ENCODE measurements around the gene RAG1.

The RAG1 gene

GRCh38 chr11:36590513-36590912, 22.7 kb downstream of the RAG1 start:
- DNase-seq (ENCODE audit: low spot score), result no peak

- no peak for DNase-seq (ENCODE audit: low spot score)
These were observed 23.6 kb downstream of the RAG1 start for GRCh38 chr11:36591433-36591832.

- peak; percentile 50 for DNase-seq (ENCODE audit: low spot score)
These were observed 26.6 kb downstream of the RAG1 start, which contains the start of gene IFTAP for GRCh38 chr11:36594316-36594989. TSS of gene IFTAP (plus strand) at chr11:36594502. CDS start at chr11:36610104, 15,602 bp downstream.

- peak; percentile 6 for DNase-seq (ENCODE audit: low spot score)
These were observed 29.1 kb downstream of the RAG1 start for GRCh38 chr11:36596880-36597279.

GRCh38 chr11:36598051-36598450, 30.2 kb downstream of the RAG1 start, which contains the start of gene RAG2:
TSS of gene RAG2 (minus strand) at chr11:36598236. CDS start at chr11:36594168, 4,068 bp downstream.
- no peak for DNase-seq (ENCODE audit: low spot score)

- no peak for DNase-seq (ENCODE audit: low spot score)
These were observed 32.4 kb downstream of the RAG1 start for GRCh38 chr11:36600180-36600579.

GRCh38 chr11:36601155-36601554, 33.3 kb downstream of the RAG1 start:
- no peak for DNase-seq (ENCODE audit: low spot score)

- DNase-seq (ENCODE audit: low spot score), result no peak
These were observed 34.3 kb downstream of the RAG1 start for GRCh38 chr11:36602135-36602534.

GRCh38 chr11:36605221-36606216, 37.7 kb downstream of the RAG1 start:
- DNase-seq (ENCODE audit: low spot score), result no peak

- no peak for DNase-seq (ENCODE audit: low spot score)
These were observed 40.8 kb downstream of the RAG1 start for GRCh38 chr11:36608491-36609199.

- no peak for DNase-seq (ENCODE audit: low spot score)
These were observed 41.6 kb downstream of the RAG1 start for GRCh38 chr11:36609383-36609782.

- DNase-seq (ENCODE audit: low spot score), result no peak
These were observed 48.0 kb downstream of the RAG1 start for GRCh38 chr11:36615826-36616225.

GRCh38 chr11:36617543-36618362, 49.9 kb downstream of the RAG1 start:
- DNase-seq (ENCODE audit: low spot score), result no peak

- no peak for DNase-seq (ENCODE audit: low spot score)
These were observed 50.7 kb downstream of the RAG1 start for GRCh38 chr11:36618363-36619047.

- DNase-seq (ENCODE audit: low spot score), result no peak
These were observed 51.7 kb downstream of the RAG1 start for GRCh38 chr11:36619502-36619901.

- DNase-seq (ENCODE audit: low spot score), result no peak
These were observed 52.4 kb downstream of the RAG1 start for GRCh38 chr11:36620246-36620645.

- DNase-seq (ENCODE audit: low spot score), result no peak
These were observed 54.8 kb downstream of the RAG1 start for GRCh38 chr11:36622431-36623136.

GRCh38 chr11:36623494-36623893, 55.7 kb downstream of the RAG1 start:
- no peak for DNase-seq (ENCODE audit: low spot score)

- no peak for DNase-seq (ENCODE audit: low spot score)
These were observed 59.2 kb downstream of the RAG1 start for GRCh38 chr11:36627006-36627405.

GRCh38 chr11:36627471-36627870, 59.7 kb downstream of the RAG1 start:
- DNase-seq (ENCODE audit: low spot score), result no peak

Measured in activated CD4-positive, alpha-beta T cell treated with anti-CD3 and anti-CD28 coated beads, Interleukin-2, Interleukin-4, amounts not matched to agents 100 ng/mL and 50 ng/mL, durations not matched to agents 16 hours and 8 hours (primary cell).